ENCODE results near the gene SLC6A7.

The SLC6A7 gene

DNA sequence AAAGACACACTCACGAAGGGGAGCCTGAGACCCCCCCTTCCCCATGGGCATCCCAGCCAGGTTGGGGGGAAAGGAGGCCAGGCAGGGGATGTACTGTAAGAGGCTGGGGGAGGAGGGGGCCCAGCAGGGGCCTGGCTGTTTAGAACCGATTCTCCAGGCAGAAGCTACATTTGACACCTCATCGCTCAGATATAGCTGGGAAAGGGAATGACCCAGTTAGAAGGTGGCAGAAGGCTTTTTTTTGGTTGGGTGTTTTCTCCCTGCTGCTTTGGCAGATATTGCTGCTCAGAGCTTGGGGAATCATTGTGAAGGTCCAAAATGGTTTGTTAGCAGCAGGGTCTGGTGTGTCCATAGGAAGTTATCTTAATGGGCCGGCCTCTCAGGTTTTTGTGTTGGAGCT is 17.3 kb upstream of the SLC6A7 start:
- no peak for DNase-seq (ENCODE audit: low read depth in 2 of 2, low spot score in 1 of 2)

DNA sequence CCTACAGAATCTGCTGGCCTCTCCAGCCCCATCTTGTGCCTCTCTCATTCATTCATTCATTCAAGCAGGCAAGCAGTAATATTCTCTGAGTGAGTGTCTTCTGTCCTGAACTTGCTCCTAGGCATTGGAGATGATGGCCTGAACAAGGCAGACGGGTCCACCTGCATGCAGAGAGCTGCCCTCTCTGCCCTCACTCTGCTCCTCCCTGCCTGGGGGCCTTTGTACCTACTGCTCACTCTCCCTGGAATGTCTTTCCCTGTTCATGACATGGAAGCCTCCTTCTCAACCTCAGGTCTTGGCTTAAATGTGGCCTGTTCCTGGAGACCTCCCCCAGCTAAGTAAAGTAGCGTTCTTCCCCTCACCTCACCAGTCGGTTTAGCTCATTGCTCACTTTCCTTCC is 16.7 kb upstream of the SLC6A7 start:
- DNase-seq (ENCODE audit: low read depth in 2 of 2, low spot score in 1 of 2) = no peak

DNA sequence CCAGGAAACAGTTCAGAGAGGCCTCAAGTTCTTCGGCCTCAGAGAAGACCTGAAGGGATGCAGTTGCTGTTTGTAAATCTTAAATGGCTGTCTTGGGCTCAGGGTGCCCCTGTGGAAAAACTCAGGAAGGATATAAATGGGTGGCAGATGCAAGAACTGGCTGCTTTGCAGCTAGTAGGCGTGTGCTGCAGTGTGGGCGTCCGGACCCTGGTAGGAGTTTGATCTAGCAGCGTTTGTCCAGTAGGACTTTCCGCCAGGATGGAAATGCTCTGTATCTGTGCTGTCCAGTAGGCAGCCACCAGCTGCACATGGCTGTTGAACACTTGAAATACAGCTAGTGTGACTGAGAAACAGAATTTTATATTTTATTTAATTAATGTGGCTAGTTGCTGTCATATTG is 15.6 kb upstream of the SLC6A7 start:
- DNase-seq (ENCODE audit: low read depth in 2 of 2, low spot score in 1 of 2) = no peak

DNA sequence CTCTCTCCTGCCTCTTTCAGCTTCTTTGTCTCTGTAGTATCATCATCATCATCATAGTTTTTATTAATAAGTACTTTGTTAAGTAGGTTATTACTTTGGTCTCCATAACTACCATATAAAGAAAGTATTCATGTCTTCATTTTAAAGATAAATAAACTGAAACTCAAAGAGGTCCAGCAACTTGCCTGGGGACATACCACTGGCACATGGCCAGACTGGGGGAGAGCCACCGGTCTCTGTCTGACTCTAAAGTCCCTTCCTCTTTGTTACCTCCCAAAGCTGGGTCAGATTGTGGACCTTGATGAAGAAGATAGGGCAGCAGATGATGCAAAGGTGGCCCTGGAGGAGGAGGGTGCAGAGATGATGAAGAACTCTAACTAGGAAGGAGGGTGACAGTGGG is 14.8 kb upstream of the SLC6A7 start:
- no peak for DNase-seq (ENCODE audit: low read depth in 2 of 2, low spot score in 1 of 2)

DNA sequence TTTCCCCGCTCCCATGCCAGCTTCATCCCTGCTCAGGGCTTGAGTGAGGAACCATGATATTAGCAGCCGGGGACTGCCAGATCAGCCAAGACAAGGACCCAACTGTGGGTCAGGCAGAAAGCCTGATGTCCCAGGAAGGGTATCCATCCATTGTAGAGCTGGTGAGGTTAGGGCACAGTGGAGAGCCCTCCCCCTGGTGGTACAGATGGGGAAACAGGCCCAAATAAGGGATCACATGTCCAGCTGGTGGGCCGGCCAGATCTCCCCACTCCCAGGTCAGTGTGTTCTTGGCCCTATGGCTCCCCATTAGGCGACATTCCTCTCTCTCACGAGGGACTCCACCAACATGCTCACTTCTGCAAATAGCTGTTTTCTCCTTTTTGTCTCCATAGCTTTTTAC is 14.3 kb upstream of the SLC6A7 start:
- DNase-seq (ENCODE audit: low read depth in 2 of 2, low spot score in 1 of 2) = no peak

DNA sequence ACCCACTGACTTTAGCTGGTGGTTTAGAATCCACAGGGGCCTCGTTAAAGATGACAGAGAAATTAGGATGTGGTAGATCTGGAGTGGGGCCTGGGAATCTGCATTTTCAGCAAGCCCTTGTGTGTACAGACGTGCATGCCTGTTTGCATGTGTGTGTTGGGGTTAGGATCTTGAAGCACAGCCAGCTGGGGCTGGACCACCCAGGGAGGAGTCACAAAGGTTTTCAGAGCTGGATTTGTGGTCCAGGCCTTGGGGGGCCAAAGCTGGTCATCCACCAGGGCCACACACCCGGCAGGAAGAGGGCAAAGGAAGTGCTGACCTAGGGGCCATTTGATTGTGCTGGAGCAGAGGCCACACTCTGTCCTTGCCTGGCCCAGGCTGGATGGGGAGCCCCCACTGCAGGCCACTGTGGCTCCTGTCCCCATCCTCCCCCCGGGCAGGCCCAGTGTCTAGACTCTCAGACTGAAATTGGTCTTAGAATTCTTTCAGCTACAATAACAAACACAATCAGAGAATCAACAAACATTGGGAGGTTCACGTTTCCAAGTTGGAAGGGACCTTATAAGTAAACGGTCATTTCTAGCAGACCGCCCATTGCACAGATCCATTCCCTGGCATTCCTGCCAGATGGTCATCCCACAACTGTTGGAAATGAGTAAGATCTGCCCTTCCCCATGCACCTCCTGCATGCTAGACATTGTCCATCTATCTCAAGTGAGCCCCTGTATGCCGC is 13.0 kb upstream of the SLC6A7 start:
- DNase-seq (ENCODE audit: low read depth in 2 of 2, low spot score in 1 of 2) = no peak

DNA sequence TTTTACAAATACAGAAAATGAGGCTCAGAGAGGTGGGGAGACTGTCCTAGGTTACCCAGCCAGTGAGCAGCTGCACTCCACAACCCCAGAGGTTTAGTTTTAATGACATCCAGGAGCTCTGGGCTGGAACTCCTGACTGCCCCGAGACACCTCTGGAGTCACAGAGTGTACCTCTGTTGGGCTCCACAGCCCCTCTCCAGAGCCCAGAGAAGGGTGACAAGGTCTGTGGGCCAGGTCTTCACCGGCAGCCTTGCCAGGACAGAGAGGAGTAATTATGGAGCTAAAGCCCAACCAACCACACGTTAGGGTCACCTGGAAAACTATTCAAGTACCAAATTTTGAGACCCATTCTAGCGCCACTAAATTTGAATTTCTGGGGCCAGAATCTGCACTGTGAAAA is 12.1 kb upstream of the SLC6A7 start:
- no peak for DNase-seq (ENCODE audit: low read depth in 2 of 2, low spot score in 1 of 2)

DNA sequence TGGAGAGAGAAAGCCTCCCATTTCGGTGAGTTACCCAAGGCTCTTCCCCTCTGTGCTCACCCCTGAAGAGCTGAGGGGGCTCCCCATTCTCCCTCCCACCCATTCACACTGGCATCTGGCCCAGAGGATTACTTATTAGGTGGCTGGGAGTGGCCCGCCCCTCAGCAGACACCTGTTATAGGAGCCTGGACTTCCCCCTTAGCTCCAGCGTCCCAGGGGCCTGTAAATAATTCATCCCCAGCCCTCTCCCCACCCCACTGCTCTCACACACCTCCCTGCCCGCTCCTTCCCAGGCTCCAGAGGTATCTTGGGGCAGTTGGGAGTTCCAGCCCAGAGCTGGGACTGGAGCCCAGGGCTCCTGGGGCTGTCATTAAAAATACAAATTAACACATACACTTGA is 11.6 kb upstream of the SLC6A7 start:
- DNase-seq (ENCODE audit: low read depth in 2 of 2, low spot score in 1 of 2) = no peak

DNA sequence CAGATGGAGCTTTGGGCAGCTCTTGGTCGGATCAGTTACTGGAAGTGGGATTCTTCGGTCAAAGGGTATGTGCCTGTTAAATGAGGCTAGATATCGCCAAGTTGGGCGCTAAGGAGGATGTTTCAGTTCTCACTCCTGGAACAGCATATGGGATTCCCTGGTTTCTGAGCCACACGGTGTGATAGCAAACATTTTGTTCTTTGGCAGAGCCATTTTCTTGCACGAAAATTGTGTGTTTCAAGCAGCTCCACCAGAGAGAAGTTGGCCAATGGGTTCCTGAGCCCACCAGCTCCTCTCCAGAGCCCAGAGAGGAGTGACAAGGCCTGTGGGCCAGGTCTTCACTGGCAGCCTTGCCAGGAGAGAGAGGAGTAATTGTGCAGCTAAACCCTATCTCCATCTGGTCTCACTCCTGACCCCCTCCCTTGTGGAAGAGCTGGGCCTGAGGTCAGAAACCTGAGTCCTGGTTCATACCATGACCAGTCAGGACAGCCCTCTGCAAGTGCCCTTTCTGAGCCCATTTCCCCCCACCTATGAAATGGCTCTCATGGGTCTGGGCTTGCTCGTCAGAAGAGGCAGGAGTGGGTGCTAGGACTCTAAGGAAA is 10.7 kb upstream of the SLC6A7 start:
- DNase-seq (ENCODE audit: low read depth in 2 of 2, low spot score in 1 of 2) = no peak

DNA sequence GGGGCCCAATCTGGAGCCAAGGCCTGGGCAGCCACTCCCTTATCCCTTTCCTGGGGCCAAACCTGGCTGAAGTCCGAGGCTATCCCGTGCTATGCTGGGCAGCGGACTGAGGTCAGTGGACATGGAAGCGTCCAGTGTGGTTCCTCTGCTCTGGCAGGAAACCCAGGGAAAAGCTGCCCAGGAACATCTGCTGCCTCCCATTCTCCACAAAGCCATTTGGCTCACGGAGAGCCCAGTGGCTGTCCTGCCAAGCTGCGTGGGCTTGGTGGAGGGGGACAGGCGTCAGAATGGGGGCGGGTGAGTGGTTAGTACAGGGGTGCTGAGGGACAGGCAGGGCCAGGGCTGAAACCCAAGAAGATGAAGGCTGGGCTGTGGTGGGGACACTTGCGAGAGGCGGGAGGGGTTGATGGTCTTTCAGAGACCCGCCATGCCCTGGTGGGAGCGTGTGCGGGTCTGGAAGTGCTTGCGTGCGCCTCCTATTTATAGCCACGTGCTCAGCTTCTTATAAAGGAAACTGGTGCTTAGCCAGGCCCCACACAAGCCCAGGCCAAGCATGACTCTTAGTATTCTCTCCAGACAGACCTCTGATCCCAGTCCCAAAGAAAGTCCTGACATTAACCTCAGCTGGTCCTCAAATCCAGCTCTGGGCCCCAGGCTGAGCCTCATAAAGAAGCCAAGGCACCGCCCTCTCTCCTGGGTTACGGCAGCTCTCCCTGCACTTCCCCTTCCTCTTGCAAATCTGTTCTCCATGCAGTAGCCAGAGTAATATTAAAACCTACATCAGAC is 9.4 kb upstream of the SLC6A7 start:
- no peak for DNase-seq (ENCODE audit: low read depth in 2 of 2, low spot score in 1 of 2)

DNA sequence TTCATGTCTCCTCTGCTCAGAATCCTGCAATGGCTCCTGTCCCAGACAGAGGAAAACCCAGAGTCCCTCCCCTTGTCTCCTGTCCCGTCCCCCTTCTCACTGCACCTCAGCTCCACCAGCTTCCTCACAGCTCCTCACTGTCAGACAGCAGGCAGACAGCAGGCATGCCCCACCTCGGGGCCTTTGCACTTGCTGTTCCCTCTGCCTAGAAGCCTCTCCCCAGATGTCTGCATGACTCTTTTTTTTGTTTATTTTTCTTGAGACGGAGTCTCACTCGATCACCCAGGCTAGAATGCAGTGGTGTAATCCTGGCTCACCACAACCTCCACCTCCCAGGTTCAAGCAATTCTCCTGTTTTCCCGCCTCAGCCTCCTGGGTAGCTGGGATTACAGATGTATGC is 8.8 kb upstream of the SLC6A7 start:
- DNase-seq (ENCODE audit: low read depth in 2 of 2, low spot score in 1 of 2) = no peak

DNA sequence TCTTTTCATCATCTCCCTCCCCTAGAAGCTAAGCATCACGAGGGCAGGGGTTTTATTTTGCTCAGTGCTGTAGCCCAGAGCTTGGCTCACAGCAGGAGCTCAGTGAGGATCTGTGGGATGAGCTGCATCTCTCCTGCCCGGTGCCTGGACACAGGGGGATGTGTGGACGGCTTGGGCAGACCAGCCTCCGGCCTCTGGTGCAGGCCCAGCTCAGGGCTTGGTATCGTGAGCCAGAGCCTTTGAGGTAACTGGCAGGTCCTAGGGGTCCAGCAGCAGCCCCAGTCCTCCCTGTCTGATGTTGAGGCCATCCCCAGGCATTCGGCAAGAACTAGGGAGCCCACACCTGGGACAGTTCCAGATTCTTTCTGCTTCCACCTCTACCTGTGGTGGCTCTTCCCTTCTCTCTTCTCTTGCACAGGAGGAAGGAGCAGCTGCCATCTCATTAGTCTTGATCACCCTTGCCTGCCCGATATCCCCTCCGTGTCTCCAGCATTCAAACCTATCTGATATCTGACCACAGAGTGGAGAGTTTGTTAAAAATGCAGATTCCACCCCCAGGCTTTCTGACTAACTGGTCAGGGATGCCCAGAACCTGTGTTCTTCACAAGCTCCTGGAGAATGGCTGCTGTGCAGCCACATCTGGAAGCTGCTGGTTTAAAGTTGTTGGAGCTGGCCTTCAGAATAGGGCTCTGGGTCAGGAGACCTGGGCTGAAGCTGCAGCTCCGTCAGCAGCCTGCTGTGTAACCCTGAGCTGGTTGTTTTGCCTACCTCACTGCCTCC is 7.9 kb upstream of the SLC6A7 start:
- no peak for DNase-seq (ENCODE audit: low read depth in 2 of 2, low spot score in 1 of 2)

DNA sequence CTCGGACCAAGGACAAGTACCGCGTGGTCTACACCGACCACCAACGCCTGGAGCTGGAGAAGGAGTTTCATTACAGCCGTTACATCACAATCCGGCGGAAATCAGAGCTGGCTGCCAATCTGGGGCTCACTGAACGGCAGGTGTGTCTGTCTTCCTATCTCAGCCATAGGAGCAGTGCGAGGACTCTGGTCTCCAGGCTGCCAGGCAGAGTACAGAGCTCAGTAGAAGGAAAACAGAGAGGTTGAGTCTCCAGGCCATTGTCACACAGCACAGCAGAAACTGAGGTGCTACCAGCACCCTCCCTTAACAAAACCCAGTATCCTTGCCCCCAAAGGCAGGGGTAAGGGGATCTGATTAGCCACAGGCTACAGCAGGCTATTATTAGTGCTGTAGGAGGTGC is 7.1 kb upstream of the SLC6A7 start:
- no peak for DNase-seq (ENCODE audit: low read depth in 2 of 2, low spot score in 1 of 2)

DNA sequence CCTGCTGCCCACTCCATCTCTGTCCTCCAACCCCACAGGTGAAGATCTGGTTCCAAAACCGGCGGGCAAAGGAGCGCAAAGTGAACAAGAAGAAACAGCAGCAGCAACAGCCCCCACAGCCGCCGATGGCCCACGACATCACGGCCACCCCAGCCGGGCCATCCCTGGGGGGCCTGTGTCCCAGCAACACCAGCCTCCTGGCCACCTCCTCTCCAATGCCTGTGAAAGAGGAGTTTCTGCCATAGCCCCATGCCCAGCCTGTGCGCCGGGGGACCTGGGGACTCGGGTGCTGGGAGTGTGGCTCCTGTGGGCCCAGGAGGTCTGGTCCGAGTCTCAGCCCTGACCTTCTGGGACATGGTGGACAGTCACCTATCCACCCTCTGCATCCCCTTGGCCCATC is 6.4 kb upstream of the SLC6A7 start:
- no peak for DNase-seq (ENCODE audit: low read depth in 2 of 2, low spot score in 1 of 2)

DNA sequence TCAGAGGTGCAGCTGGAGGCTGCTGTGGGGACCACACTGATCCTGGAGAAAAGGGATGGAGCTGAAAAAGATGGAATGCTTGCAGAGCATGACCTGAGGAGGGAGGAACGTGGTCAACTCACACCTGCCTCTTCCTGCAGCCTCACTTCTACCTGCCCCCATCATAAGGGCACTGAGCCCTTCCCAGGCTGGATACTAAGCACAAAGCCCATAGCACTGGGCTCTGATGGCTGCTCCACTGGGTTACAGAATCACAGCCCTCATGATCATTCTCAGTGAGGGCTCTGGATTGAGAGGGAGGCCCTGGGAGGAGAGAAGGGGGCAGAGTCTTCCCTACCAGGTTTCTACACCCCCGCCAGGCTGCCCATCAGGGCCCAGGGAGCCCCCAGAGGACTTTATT is 5.9 kb upstream of the SLC6A7 start:
- no peak for DNase-seq (ENCODE audit: low read depth in 2 of 2, low spot score in 1 of 2)

DNA sequence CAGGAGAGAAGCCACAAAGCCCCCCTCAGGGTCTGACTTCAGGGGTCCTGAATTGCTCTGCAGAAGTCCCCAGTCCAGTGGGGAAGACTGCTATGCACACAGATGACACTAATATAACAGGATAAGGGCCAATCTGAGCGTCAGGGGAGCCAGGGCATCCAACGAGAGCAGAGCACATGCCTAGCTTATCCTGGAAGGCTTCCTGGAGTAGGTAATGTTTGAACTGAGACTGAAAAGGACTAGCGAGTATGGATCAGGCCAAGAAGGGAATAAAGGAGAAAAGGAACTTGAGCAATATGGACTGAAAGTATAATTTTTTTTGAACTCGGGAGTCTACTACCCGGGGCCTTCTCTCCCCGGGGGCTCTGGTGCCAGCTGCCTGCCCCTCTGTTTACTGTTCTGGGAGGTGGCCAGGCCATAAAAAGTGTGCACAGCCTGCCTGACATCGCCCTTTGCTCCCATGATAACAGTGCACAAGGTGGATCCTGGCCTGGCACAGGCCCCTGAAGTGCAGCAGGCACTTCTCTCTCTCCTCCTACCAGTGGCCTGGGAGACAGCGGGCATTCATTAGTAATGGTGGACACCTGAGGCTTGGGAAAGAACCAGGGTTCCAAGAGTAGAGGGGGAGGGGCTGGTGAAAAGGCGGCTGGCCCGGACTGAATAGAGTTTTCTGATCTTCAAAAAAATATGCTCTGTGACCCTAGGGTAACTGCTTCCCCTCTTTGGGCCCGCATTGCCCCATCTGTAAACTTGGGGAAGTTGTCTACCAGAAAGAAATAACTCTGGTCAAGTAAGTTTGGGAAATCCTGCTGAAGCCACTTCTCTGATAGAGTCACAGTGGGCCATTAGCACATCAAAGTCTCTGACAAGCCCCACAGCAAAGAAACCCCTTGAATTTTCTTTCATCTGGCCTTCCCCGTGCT is 4.6 kb upstream of the SLC6A7 start:
- DNase-seq (ENCODE audit: low read depth in 2 of 2, low spot score in 1 of 2) = no peak

DNA sequence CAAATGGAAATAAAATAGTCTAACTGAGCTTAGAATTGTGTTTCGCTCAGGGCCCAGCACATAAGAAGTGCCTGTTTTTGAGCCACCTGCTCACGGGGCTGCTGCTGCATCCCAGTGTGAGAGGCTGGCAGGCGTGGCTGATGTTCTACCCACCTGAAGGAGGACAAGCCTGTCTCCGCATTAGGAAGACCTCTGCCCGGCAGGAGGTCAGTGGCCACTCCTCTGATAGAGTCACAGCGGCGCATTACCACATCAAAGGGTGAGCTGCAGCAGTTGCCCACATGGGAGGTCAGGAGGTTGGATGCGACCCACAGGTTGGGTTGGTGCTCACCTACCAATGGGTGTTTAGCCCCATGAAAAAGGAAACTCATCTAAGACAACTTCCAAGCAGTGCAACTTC is 3.7 kb upstream of the SLC6A7 start:
- no peak for DNase-seq (ENCODE audit: low read depth in 2 of 2, low spot score in 1 of 2)

DNA sequence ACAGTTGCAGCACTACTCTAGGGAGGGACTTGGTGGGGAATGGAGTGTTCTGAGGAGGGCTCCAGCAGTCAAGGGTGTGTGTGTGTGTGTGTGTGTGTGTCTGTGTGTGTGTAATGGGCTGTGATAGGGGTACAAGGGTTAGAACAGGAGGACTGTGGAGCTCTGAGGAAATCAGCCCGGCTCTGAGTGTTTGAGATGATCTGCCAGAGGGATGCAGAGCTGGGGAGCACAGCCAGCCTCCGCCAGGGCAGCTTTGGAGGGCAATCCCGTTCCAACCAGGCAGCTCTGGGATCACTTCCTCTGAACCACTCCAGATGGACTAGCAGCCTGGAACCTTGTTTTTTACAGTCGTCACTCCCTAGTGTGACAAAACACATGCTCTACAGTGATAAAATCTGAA is 3.0 kb upstream of the SLC6A7 start:
- no peak for DNase-seq (ENCODE audit: low read depth in 2 of 2, low spot score in 1 of 2)

DNA sequence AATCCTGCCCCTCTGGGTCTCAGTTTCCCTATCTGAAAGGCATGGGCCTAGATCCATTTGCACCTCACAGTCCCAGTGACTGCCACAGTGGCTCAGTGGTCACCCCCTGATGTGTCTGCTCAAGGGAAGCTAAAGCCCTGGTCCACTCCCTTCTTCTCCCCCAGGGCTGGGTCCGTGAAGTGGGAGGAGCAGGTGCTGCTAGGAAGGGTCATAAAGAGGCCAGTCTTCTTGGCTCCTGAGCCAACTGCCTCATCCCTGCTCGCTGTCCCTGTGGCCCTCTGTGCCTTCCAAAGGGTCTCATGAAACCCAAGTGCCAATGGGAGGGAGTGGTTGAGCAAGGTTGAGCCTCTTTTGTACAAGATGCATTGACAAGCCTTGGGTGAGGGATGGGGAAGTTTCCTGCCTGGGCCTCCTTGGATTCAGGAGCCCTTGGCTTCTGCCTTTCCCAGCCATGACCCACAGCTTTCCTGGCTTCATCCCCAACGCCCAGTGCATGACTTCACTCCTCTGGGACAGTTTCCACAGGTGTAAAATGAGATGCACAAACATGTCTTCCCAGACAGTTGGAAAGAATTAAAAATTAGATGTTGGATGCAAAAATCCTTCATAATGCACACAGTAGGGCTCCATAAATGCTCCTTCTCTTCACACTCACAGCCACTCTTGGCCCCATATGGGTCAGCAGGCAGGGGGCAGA is 1.6 kb upstream of the SLC6A7 start:
- no peak for DNase-seq (ENCODE audit: low read depth in 2 of 2, low spot score in 1 of 2)

DNA sequence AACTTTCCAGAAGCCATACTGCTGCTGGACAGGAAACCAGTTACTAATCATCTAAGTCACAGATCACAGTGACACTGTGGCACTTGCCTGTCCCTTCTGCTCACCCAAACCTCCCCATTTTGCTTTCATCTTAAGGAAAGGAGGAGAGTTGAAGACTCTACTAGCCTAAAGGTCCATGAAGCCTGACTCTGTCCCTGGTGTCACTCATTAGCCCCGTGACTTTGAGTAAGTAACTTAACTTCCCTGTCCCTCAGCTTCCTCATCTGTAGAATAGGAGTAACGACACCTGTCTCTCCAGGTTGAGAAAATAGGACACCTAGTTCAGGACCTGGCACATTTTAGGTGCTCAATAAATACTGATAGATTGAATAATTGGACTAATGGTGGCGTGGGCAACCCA is 536 bp upstream of the SLC6A7 start:
- no peak for DNase-seq (ENCODE audit: low read depth in 2 of 2, low spot score in 1 of 2)

Data from stimulated activated CD8-positive, alpha-beta memory T cell treated with anti-CD3 and anti-CD28 coated beads, Interleukin-4, amount 100 ng/mL, for 1 hour (primary cell).